Transverse colon (tissue), 4 donors: ENCODE data around the gene STAU1. TPM values are rescaled to one million over a fixed set of nuclear protein-coding genes. Genes with fewer than 3 reads are reported as not detected.

Experiments
- DNase-seq: peaks from one replicate; pipeline ENCODE4 v3.0.0-alpha.2; 2019
- H3K27ac ChIP-seq, 4 donors: fragments of 200-600 bp; sonication (generic); 2 replicates each; pipeline ENCODE4 v1.5.1; 2016 to 2018; ENCODE audit warnings: inconsistent platforms in 4 of 4
- H3K27me3 ChIP-seq: fragments of 200-600 bp; sonication (generic); 2 replicates; pipeline ENCODE4 v1.5.1; 2017; ENCODE audit warnings: inconsistent platforms
- H3K36me3 ChIP-seq, 4 donors: fragments of 200-600 bp; sonication (generic); 2 replicates each; pipeline ENCODE4 v1.5.1; 2017 to 2019; ENCODE audit warnings: inconsistent platforms in 4 of 4
- H3K4me1 ChIP-seq, 4 donors: fragments of 200-600 bp; sonication (generic); 2 replicates each; pipeline ENCODE4 v1.5.1; 2017 to 2020; ENCODE audit warnings: inconsistent platforms in 4 of 4
- H3K4me3 ChIP-seq, 4 donors: fragments of 200-600 bp; sonication (generic); 1 replicate in 1 of 4; 2 replicates in 3 of 4; pipeline versions ENCODE4 v1.5.1 to v1.6.1; 2017 to 2019; ENCODE audit warnings: inconsistent platforms in 4 of 4
- H3K9me3 ChIP-seq, 2 donors: fragments of 200-600 bp; sonication (generic); 2 replicates each; pipeline ENCODE4 v1.5.1; 2017 to 2019; ENCODE audit warnings: inconsistent platforms in 2 of 2
- CTCF ChIP-seq, 5 experiments: fragments of 200-600 bp in 3 of 5; fragments of 450-650 bp in 2 of 5; sonication (generic) in 3 of 5; IDR thresholded peaks; 1 replicate in 2 of 5; 2 replicates in 3 of 5; pipeline ENCODE4 v1.5.1; 2016 to 2017; ENCODE audit warnings: antibody characterized with exemption in 5 of 5, inconsistent platforms in 3 of 5, mild to moderate bottlenecking in 2 of 5, moderate library complexity in 1 of 5
- EP300 ChIP-seq: sonication (generic); formaldehyde crosslinking; IDR thresholded peaks from one replicate; pipeline ENCODE4 v1.6.1; 2017; ENCODE audit warnings: antibody characterized with exemption, low read depth
- POLR2A ChIP-seq: fragments of 450-650 bp; IDR thresholded peaks from one replicate; pipeline ENCODE4 v1.6.1; 2016; ENCODE audit warnings: antibody characterized with exemption, mild to moderate bottlenecking, moderate library complexity
- POLR2AphosphoS5 ChIP-seq, 3 donors: sonication (generic); formaldehyde crosslinking; IDR thresholded peaks; one replicate each; pipeline ENCODE4 v1.6.1; 2016; ENCODE audit warnings: antibody characterized with exemption in 3 of 3
- WGBS, 2 donors: methylation state at CpG; one replicate each; pipeline ENCODE4 v1.1.5; 2018; ENCODE audit warnings: low coverage in 1 of 2; 5-methylcytosine and 5-hydroxymethylcytosine counted together
- in situ Hi-C, 4 donors: fragments of 200-750 bp; cut with MboI; loops; one replicate each; pipeline versions ENCODE4 v1.15.0 to v1.15.1; 2017; ENCODE audit warnings: low sequenced_read_pairs in 3 of 4, low pct_ligation_motif_present in 1 of 4, low pct_unique_long_range_greater_than_20kb in 1 of 4
- intact Hi-C: fragments of 100-400 bp; cut with DNase I; formaldehyde crosslinking; loops from one replicate; pipeline ENCODE4 v1.15.1; 2023; ENCODE audit warnings: low total_unique reads
- total RNA-seq, 4 donors: library from RNA; depleted of rRNA; stranded (reverse); fragments of >200 nt; gene quantifications; one replicate each; pipeline ENCODE4 v1.1.0, GENCODE V29; 2016

The STAU1 gene
- total RNA-seq, 4 donors from 2014 or later = 66.7 to 79.7 (median 73.3) TPM

GRCh38 chr20:49167811-49168507 lies 20.2 kb downstream of the STAU1 start:
- peak overlapping the region; percentile 26 to 51 (median 29) for H3K27ac ChIP-seq
- no peak for DNase-seq
- intact Hi-C loops = loop anchor here (1.0 kb wide), 1 partner anchor 18 kb away; no protein-coding TSS in a partner anchor
- peaks cover 12 to 40% (median 18%) of the 10 kb centered on the region in 4 donors for H3K4me1 ChIP-seq
- in situ Hi-C loops = no loop called here
- TF ChIP-seq POLR2AphosphoS5 (IDR thresholded peaks at IDR 0.05) = no peak
- no peaks in the 10 kb centered on the region for H3K9me3 ChIP-seq
- H3K36me3 ChIP-seq = peaks cover 0 to 19% (median 0%) of the 10 kb centered on the region in 4 donors
- no peaks in the 10 kb centered on the region for H3K27me3 ChIP-seq
- H3K4me3 ChIP-seq = no peak overlapping the region
- 58 to 80% methylated on average over 2 to 5 of the region's 5 CpGs for WGBS, 2 donors

- 40 to 67% methylated on average over 1 of the region's 1 CpG for WGBS, 2 donors
- Histone ChIP-seq H3K4me1 (peaks cover 16 to 39% (median 22%) of the 10 kb centered on the region in 4 donors), H3K27me3 (no peaks in the 10 kb centered on the region), H3K36me3 (peaks cover 0 to 19% (median 0%) of the 10 kb centered on the region in 4 donors), H3K27ac (peak overlapping the region; percentile 14 to 51 (median 27)), H3K4me3 (no peak overlapping the region), H3K9me3 (no peaks in the 10 kb centered on the region)
- no peak for TF ChIP-seq EP300
- TF ChIP-seq CTCF (IDR thresholded peaks at IDR 0.05) = no peak
- TF ChIP-seq POLR2A = no peak
- TF ChIP-seq POLR2AphosphoS5 (IDR thresholded peaks at IDR 0.05) = no peak
- intact Hi-C loops (loop anchor here (1.0 kb wide), 1 partner anchor 16 kb away; no protein-coding TSS in a partner anchor), in situ Hi-C loops (no loop called here)
- no peak for DNase-seq
These were observed 21.3 kb downstream of the STAU1 start for GRCh38 chr20:49166534-49167449.

- no peak overlapping the region for H3K4me3 ChIP-seq
- H3K27ac ChIP-seq = no peak overlapping the region
- no peaks in the 10 kb centered on the region for H3K27me3 ChIP-seq
- TF ChIP-seq CTCF (IDR thresholded peaks at IDR 0.05) (no peak), EP300 (no peak), POLR2A (no peak), POLR2AphosphoS5 (IDR thresholded peaks at IDR 0.05) (no peak)
- H3K9me3 ChIP-seq = no peaks in the 10 kb centered on the region
- peaks cover 0 to 19% (median 0%) of the 10 kb centered on the region in 4 donors for H3K36me3 ChIP-seq
- intact Hi-C loops = no loop called here
- 73 to 81% methylated on average over 3 to 5 of the region's 5 CpGs for WGBS, 2 donors
- in situ Hi-C loops = no loop called here
- peaks cover 16 to 46% (median 28%) of the 10 kb centered on the region in 4 donors for H3K4me1 ChIP-seq
- DNase-seq = no peak
These were observed 22.5 kb downstream of the STAU1 start for GRCh38 chr20:49165611-49166010.

GRCh38 chr20:49163696-49164095 lies 24.4 kb downstream of the STAU1 start:
- Histone ChIP-seq H3K9me3 (no peaks in the 10 kb centered on the region), H3K27me3 (no peaks in the 10 kb centered on the region), H3K4me3 (no peak overlapping the region), H3K36me3 (peaks cover 0 to 22% (median 2%) of the 10 kb centered on the region in 4 donors), H3K27ac (no peak overlapping the region), H3K4me1 (peaks cover 16 to 37% (median 28%) of the 10 kb centered on the region in 4 donors)
- in situ Hi-C loops (no loop called here), intact Hi-C loops (no loop called here)
- WGBS, 2 donors = 97 to 100% methylated on average over 3 to 5 of the region's 5 CpGs
- DNase-seq = no peak
- no peak for TF ChIP-seq CTCF (IDR thresholded peaks at IDR 0.05)
- no peak for TF ChIP-seq EP300
- TF ChIP-seq POLR2AphosphoS5 (IDR thresholded peaks at IDR 0.05) = no peak
- no peak for TF ChIP-seq POLR2A
